ENCODE measurements around the gene P2RY8.

- TF ChIP-seq CBX3 (IDR thresholded peaks at IDR 0.05; ENCODE audit: low read depth) (no peak), POLR2A (IDR thresholded peaks at IDR 0.05; ENCODE audit: borderline replicate concordance, extremely low read depth, insufficient read depth, insufficient read length) (no peak), JUND (IDR thresholded peaks at IDR 0.05) (no peak), EZH2 (IDR thresholded peaks at IDR 0.05) (no peak), SP1 (IDR thresholded peaks at IDR 0.05; ENCODE audit: low read depth) (no peak), EZH2phosphoT487 (IDR thresholded peaks at IDR 0.05; ENCODE audit: borderline replicate concordance) (no peak), MAX (IDR thresholded peaks at IDR 0.05) (no peak), RAD21 (IDR thresholded peaks at IDR 0.05; ENCODE audit: low read depth) (no peak), YY1 (IDR thresholded peaks at IDR 0.05; ENCODE audit: extremely low read depth, insufficient replicate concordance, low read depth, low read length) (no peak)
- TF ChIP-seq, protein P1, sequence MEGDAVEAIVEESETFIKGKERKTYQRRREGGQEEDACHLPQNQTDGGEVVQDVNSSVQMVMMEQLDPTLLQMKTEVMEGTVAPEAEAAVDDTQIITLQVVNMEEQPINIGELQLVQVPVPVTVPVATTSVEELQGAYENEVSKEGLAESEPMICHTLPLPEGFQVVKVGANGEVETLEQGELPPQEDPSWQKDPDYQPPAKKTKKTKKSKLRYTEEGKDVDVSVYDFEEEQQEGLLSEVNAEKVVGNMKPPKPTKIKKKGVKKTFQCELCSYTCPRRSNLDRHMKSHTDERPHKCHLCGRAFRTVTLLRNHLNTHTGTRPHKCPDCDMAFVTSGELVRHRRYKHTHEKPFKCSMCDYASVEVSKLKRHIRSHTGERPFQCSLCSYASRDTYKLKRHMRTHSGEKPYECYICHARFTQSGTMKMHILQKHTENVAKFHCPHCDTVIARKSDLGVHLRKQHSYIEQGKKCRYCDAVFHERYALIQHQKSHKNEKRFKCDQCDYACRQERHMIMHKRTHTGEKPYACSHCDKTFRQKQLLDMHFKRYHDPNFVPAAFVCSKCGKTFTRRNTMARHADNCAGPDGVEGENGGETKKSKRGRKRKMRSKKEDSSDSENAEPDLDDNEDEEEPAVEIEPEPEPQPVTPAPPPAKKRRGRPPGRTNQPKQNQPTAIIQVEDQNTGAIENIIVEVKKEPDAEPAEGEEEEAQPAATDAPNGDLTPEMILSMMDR (IDR thresholded peaks at IDR 0.05 in 2 of 3, conservative IDR thresholded peaks at IDR 0.05 in 1 of 3; ENCODE audit: borderline replicate concordance in 1 of 3, insufficient read depth in 1 of 3, low read depth in 2 of 3, low read length in 2 of 3): no peak
Observed at GRCh38 chrX:1475881-1476280, 61.1 kb downstream of the P2RY8 start.

Data from HCT116 (cell line).